ENCODE measurements around the gene PNLIP. TPM values are rescaled to one million over a fixed set of nuclear protein-coding genes. Genes with fewer than 3 reads are reported as not detected.

The PNLIP gene
- total RNA-seq, 4 donors from 2014 or later: 0.23 to 0.32 TPM; not detected in 2

DNA sequence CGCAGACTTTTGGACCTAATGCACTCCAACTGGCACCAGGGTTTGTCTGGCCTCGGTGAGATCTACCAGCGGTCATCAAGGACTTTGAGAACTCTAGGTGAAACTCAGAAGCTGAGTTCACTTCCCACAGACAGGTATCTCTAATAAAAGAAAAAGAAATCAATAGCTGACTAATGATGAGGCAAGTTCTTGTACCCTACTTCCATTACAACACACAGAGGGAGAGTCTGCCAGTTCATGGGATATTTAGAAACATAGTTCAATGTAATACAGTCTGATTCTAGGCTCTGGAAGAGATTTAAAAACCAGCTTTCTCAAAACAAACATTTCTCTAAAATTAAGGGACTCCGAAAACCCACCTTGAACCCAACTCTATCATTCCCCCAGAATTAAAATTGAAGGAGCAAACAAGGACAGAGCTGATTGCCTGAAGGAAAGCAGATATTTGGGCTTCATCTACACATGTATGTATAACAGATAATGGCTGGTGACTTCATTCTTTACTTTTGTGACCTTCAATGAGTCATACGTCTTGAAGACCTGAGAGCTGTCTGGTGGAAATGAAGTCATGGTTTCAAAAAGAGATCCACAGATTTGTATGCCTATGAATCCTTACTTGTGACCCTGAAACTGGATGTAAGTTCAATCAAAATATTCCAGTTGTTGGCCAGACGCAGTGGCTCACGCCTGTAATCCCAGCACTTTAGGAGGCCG lies 42.3 kb downstream of the PNLIP start:
- TF ChIP-seq, protein P1, sequence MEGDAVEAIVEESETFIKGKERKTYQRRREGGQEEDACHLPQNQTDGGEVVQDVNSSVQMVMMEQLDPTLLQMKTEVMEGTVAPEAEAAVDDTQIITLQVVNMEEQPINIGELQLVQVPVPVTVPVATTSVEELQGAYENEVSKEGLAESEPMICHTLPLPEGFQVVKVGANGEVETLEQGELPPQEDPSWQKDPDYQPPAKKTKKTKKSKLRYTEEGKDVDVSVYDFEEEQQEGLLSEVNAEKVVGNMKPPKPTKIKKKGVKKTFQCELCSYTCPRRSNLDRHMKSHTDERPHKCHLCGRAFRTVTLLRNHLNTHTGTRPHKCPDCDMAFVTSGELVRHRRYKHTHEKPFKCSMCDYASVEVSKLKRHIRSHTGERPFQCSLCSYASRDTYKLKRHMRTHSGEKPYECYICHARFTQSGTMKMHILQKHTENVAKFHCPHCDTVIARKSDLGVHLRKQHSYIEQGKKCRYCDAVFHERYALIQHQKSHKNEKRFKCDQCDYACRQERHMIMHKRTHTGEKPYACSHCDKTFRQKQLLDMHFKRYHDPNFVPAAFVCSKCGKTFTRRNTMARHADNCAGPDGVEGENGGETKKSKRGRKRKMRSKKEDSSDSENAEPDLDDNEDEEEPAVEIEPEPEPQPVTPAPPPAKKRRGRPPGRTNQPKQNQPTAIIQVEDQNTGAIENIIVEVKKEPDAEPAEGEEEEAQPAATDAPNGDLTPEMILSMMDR (IDR thresholded peaks at IDR 0.05): no peak
- no peak for TF ChIP-seq POLR2A (IDR thresholded peaks at IDR 0.05)
- no peak for DNase-seq (ENCODE audit: low spot score in 2 of 2)
- WGBS, 2 donors: 91 to 94% methylated on average over 8 of the region's 8 CpGs
- intact Hi-C loops (cut with DNase I; ENCODE audit: low total_unique reads): no loop called here
- H3K4me3 ChIP-seq (ENCODE audit: low read depth, poor library complexity, severe bottlenecking): no peak overlapping the region

DNA sequence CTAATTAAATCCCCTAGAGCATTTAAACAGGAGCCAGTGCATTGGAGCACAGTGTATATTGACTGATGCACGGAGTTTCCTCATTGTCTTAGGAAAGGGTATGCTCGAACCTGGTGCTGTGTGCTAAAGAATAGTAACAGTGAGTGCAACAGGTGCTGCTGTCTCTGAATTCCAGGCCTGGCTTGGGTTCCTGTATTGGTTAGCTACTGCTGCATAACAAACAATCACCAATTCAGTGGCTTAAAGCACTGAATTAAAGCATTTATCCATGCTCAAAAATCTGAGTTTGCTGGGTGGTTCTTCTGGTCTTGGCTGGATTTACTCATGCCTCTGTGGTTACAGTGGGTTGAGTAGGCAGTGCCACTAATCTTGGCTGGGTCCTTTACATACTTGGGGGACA lies 43.3 kb downstream of the PNLIP start:
- H3K4me3 ChIP-seq (ENCODE audit: low read depth, poor library complexity, severe bottlenecking): no peak overlapping the region
- 73 to 95% methylated on average over 2 of the region's 2 CpGs for WGBS, 2 donors
- DNase-seq (ENCODE audit: low spot score in 2 of 2): no peak
- intact Hi-C loops (cut with DNase I; ENCODE audit: low total_unique reads): no loop called here
- TF ChIP-seq POLR2A (IDR thresholded peaks at IDR 0.05): no peak
- TF ChIP-seq, protein P1 (IDR thresholded peaks at IDR 0.05): no peak

- no peak for DNase-seq (ENCODE audit: low spot score in 2 of 2)
- TF ChIP-seq, protein P1 (IDR thresholded peaks at IDR 0.05): no peak
- TF ChIP-seq POLR2A (IDR thresholded peaks at IDR 0.05): no peak
- no peak overlapping the region for H3K4me3 ChIP-seq (ENCODE audit: low read depth, poor library complexity, severe bottlenecking)
- intact Hi-C loops (cut with DNase I; ENCODE audit: low total_unique reads): no loop called here
- WGBS, 2 donors: 89% methylated on average over 2 of the region's 2 CpGs
Observed at GRCh38 chr10:116589926-116590325, 44.2 kb downstream of the PNLIP start.

- intact Hi-C loops (cut with DNase I; ENCODE audit: low total_unique reads): no loop called here
- DNase-seq (ENCODE audit: low spot score in 2 of 2): no peak
- H3K4me3 ChIP-seq (ENCODE audit: low read depth, poor library complexity, severe bottlenecking): no peak within 1 kb of the TSS
- 79 to 83% methylated on average over 9 of the region's 9 CpGs for WGBS, 2 donors
- no peak for TF ChIP-seq POLR2A (IDR thresholded peaks at IDR 0.05)
- TF ChIP-seq, protein P1 (IDR thresholded peaks at IDR 0.05): no peak
Observed at GRCh38 chr10:116590590-116591444, 45.1 kb downstream of the PNLIP start, which contains the start of gene PNLIPRP1. Gene PNLIPRP1 (plus strand): TSS chr10:116590959. CDS start chr10:116591130, 171 bp downstream.

DNA sequence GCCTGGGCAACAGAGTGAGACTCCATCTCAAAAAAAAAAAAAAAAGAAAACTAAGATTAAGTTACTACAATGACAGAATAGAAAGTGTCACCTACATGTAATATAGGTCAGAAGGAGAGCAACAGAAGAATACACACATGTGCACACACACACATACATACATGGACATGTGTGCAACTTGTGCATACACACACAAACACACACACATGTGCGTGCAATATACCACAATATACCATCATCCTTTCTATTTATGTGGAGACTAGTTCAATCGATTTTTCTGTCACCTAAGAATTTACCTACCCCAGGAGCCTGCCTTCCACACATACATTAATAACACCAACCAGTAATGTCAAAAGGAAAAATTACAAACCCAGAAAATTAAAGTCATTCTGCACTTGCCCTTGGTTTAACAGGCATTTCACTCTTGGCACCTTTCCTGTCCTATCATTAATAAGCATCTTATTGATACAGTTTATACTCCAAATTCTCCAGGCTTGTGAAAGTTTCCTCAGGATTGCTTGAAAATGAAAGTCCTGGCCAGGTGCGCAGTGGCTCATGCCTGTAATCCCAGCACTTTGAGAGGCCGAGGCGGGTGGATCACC lies 47.5 kb downstream of the PNLIP start:
- no peak for TF ChIP-seq POLR2A (IDR thresholded peaks at IDR 0.05)
- TF ChIP-seq, protein P1 (IDR thresholded peaks at IDR 0.05): no peak
- no peak for DNase-seq (ENCODE audit: low spot score in 2 of 2)
- WGBS, 2 donors: 89% methylated on average over 5 of the region's 5 CpGs
- intact Hi-C loops (cut with DNase I; ENCODE audit: low total_unique reads): no loop called here
- no peak overlapping the region for H3K4me3 ChIP-seq (ENCODE audit: low read depth, poor library complexity, severe bottlenecking)
